A172 (cell line): ENCODE data around the gene RBM10. TPM values are rescaled to one million over a fixed set of nuclear protein-coding genes. Genes with fewer than 3 reads are reported as not detected.

Experiments
- DNase-seq: peaks from one replicate; pipeline ENCODE4 v3.0.0-alpha.2; 2015; ENCODE audit warnings: low spot score
- total RNA-seq: library from RNA; depleted of rRNA; stranded (reverse); fragments of >200 nt; shearing (Covaris generic); gene quantifications from 2 replicates; pipeline ENCODE4 v1.2.3, GENCODE V29; 2014

The RBM10 gene
- total RNA-seq, 1 experiment from 2014 or later, result 42.6 TPM

DNA sequence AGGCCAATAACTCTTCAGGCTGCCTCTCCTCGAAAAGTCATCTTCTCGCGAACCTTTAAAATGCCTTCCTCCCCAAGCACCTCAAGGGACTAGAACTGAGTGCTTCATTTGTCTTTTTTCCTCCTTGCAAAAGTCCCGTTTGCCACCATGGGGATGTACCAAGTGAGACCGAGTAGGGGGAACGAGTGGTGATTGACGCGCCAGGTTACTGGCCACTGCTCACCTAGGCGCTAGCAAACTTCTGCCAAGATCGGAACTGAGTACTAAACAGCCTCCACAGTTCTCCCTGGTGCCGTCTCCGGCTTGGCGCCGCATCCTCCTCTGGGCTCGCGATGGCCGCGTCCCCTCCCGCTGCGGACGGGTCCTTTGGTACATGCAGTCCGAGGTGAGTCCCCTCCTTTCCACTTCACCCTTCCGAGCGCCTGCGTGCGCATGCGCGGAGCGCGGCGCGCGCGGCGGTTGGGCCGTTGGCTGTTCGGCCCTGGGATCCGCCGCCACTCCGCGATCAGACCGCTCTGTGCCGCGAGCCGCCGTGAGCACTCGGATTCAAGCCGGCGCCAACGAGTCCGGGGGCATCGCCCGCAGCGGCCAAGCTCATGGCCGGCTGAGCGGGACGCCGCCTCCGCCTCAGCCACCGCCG is 73.4 kb downstream of the RBM10 start, which contains the start of gene CDK16:
Gene CDK16, plus strand, starts transcription at position 402 of the 640 bp plus-strand sequence. CDS start 4,877 bp downstream, outside the sequence.
- DNase-seq, result peak; percentile 58

DNA sequence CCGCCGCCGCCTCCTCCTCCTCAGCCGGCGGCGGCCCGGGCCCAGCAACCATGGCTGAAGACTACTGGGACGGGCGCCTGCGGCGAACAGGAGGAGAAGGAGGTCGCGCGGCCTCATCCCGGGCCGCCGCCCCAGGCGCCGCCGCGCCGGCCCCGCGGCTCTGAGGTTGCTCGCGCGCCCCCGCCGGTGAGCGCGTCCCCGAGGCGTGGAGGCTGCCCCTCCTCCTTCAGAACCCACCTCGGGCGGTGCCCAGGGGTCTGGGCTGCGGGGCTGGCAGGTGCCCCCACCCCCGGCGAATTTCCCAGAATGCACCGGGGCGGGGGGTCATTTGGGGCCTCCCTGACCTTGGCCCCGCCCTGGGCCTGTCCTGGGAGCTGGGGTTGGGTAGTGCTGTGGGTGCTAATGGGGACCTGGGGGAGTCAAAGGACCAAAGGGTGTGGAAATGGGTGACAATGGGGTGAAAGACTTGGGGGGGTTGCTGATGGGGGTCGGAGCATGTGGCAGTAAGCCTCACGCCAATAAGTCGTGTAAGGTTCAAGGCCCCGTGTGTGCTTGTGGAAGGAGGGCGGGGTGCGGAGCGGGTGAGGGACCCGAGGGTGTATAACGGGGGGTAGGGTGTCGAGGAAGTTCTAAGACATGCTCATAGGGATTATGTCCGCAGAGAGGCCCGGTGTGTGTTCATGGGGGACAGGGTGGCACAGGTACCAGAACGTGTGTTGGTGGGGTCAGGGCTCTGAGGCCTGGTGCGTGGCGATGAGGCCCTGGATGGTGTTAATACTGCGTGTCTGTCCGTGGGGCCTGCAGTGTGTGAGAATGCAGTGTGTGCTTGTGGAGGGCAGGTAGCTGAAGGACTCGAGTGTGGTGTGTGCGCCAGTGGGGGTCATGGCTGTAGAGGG is 74.1 kb downstream of the RBM10 start:
- DNase-seq, result no peak

DNA sequence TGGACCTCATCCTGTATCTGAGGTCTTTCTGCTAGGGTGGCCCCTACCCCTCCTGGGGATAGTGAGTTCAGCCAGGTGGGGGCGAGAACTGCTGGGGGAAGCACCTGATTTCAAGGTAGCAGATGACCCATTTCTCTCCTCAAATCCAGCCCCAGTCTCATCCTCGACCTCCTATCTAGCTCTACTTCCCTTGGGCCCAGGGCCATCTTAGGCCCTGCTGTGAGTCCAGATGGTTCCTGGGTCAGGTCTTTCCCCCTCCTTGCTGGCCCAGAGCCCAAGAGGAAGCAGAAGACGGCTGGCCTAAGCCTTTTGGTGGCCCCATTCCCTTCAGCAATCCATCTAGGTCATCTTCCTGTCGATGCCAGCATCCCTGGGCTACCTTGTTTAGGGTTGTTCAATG is 76.7 kb downstream of the RBM10 start:
- no peak for DNase-seq

DNA sequence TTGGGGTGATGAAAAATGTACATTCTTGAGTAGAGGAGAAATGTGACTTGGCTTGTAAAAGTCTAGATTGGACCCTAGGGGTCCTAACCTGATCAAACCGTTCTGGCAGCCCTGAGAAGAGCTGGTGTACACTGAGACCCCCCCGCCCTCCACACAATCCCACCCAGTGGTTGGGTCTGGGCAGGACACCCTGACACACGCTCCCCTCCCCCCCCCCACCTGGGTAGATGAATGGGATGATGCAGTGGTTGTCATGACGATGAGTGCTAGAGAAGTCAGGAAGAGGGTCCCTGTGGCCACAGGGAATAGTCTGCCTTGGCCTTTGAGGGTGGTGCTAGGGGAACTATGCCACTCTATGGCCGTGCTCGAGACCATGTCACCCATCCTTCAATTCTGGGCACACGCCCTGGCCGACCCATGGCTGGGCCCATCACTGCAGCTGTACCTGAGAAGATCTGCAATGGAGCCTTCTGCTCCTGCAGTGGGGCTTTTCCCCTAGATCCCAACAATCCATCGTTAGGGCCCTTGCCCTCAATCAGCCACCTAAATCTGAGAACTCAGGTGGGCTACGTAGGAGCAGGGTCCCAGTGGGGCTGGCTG is 77.8 kb downstream of the RBM10 start:
- DNase-seq, result no peak

DNA sequence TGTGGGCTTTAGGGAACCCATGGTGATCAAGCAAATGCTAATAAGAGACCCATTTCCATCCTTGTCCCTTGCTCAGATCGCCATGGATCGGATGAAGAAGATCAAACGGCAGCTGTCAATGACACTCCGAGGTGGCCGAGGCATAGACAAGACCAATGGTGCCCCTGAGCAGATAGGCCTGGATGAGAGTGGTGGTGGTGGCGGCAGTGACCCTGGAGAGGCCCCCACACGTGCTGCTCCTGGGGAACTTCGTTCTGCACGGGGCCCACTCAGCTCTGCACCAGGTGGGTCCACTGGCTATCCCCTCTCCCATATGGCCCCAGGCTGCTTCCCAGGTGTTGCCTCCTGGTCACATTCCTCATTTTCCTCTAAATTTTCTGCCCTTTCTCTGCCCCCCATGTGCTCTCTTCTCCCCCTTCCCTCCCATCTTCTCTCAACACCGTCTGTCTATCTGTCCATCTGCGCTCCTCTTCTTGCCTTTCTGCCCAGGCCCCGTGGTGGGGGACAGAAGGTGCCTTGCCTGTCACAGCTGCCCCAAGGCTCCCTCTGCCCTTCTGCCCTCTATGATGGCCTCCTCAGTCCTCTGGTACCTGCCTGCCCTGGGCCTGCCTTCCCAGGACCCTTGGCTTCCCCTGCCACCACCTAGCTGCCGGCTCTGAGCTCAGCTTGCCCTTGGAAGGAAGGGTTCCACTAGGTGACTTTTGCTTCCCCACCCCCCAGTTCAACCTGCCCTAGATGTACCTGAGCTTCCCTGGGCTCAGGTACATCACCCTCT is 78.6 kb downstream of the RBM10 start:
- no peak for DNase-seq

GRCh38 chrX:47224266-47224895 is 79.4 kb downstream of the RBM10 start:
- no peak for DNase-seq

- no peak for DNase-seq
Measured at GRCh38 chrX:47224896-47225290, 79.9 kb downstream of the RBM10 start.

- DNase-seq, result no peak
Measured at GRCh38 chrX:47226071-47226470, 81.0 kb downstream of the RBM10 start.

GRCh38 chrX:47226531-47227333 is 81.7 kb downstream of the RBM10 start:
- DNase-seq, result no peak

- DNase-seq, result no peak
Measured at GRCh38 chrX:47227334-47227583, 82.2 kb downstream of the RBM10 start.

GRCh38 chrX:47228550-47229270 is 83.7 kb downstream of the RBM10 start:
- DNase-seq, result no peak

DNA sequence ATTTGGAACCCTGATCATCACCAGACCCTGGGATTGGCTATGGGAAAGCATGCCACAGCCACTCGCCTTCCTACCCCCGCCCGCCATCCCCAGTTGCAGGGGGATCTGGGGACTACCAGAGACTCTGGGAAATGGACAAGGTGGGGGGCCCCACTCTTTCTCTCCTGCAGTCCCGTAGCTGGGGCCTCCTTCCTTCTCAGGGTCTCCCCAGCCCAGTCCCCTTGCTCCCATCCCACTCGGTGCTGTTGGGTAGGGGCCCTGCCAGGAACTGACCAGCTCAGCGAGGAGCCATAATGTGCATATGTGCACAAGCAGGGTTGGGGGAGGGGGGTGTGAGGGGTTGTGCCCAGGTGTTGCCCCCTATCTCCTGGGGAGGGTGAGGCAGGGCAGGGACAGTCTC is 84.4 kb downstream of the RBM10 start:
- no peak for DNase-seq

DNA sequence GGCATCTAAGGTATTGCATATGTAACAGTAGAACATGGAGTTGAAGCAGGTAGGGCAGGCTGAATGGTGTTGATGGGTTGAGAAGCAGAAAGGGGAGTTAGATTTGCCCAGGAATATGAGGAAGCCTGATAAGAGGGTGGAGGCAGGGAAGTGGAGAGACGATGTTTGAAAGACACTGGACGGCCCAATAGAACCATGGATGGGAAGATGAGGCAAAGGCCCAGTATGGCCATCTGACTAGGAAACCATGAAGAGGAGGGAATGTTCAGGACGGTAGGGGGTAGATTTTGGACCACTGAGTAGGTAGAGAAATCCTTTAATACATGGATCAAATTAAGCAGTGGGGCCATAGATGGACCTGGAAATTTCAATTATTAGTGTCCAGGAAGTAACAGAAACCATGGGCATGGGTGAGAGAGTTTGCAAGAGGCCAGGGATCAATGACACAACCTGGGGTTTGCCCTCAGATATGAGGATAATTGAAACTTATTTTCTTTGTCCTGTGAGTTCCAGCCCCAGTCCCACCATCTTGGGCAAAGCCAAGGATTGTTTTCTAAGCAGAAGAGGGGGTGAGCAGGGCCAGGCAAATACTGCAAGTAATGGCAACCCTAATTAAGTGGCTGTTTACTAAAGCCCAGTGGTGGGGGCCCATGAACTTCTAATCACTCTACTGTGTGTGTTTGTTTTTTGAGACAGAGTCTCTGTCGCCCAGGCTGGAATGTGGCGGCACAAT is 85.3 kb downstream of the RBM10 start:
- no peak for DNase-seq

DNA sequence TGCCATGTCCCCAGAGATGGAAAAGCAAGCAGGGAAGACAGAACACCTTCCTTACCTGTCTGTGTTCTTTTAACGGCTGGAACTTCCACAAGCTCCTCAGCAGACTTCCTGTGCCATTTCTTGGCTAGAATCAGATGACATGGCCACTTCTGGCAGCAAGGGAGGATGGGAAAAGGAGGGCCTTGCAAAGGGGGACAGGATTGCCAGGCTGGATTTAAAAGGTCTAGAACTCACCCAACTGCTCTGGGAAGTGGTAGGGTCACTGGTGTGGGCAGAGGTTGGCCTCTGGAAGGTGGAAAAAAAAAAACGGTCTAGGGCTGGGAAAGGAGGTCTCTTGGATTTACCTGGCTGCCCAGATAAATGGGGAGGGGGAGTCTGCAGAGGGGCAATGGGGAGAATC is 86.1 kb downstream of the RBM10 start:
- no peak for DNase-seq

- DNase-seq, result no peak
Measured at GRCh38 chrX:47232197-47232802, 87.3 kb downstream of the RBM10 start.

DNA sequence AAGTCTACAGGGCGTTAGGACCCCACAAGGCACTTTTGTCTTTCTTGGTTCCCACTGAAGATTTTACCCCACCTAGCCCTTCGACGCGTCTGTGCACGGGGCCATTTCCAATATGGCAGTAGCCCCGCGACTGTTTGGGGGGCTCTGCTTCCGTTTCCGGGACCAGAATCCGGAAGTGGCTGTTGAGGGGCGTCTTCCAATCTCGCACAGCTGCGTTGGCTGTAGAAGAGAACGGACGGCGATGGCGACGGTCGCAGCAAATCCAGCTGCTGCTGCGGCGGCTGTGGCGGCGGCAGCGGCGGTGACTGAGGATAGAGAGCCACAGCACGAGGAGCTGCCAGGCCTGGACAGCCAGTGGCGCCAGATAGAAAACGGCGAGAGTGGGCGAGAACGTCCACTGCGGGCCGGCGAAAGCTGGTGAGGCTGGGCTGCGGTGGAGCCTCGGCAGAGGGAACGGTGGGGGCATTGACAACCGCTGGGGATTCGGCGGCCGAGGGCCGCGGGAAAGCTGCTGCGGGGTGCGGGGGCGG is 87.8 kb downstream of the RBM10 start, which contains the start of gene USP11:
Gene USP11, plus strand, starts transcription at position 207 of the 530 bp plus-strand sequence. Its CDS starts 35 bp downstream, at position 242.
- peak; percentile 28 for DNase-seq

GRCh38 chrX:47233333-47234113 is 88.5 kb downstream of the RBM10 start:
- DNase-seq, result peak; percentile 95

DNA sequence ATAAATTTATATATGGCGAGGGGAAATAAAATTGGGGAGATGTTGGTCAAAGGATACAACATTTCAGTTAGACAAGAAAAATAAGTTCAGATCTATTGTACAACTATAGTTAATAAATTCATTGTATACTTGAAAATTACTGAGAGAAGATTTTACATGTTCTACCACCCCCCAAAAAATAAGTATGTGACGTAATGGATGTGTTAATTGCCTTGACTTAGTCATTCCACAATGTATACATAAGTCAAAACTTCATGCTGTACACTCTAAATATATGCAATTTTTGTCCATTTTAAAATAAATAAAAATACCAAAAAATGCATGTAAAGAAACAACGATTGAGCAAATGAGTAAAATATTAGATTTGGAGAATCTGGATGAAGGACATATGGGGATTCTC is 89.6 kb downstream of the RBM10 start:
- DNase-seq, result no peak
